LHCN-M2 (cell line): ENCODE results near the gene IFT80. TPM values are rescaled to one million over a fixed set of nuclear protein-coding genes. Genes with fewer than 3 reads are reported as not detected.

Experiments
- DNase-seq: peaks from one replicate; pipeline ENCODE4 v3.0.0-alpha.2; 2012; ENCODE audit warnings: low read depth
- total RNA-seq: library from RNA; depleted of rRNA; stranded (reverse); fragments of >200 nt; gene quantifications from 2 replicates; pipeline ENCODE4 v1.2.3, GENCODE V29; 2014

IFT80 gene
- total RNA-seq, 1 experiment from 2014 or later = 48.6 TPM

GRCh38 chr3:160400702-160401150, 1.7 kb upstream of the IFT80 start:
- DNase-seq = peak; percentile 12

GRCh38 chr3:160400030-160400701, 1.1 kb upstream of the IFT80 start:
- DNase-seq = peak; percentile 48

GRCh38 chr3:160398820-160399124, 253 bp downstream of the IFT80 start:
- DNase-seq = no peak

GRCh38 chr3:160395297-160395696, 3.7 kb downstream of the IFT80 start:
- DNase-seq = peak; percentile 67

DNA sequence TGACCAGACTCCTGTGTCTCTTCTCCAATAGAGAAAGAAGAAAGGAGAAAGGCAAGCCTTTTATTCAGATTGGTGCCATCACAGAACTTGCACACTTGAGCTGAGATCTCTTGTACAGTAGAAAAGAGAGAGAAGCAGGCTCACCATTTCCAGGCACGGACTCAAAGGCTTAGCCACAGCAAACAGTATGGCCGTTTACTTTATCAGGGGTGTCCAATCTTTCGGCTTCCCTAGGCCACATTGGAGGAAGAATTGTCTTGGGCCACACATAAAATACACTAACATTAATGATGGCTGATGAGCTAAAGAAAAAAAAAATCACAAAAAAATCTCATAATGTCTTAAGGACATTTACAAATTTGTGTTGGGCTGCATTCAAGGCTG, 5.0 kb downstream of the IFT80 start:
- no peak for DNase-seq

DNA sequence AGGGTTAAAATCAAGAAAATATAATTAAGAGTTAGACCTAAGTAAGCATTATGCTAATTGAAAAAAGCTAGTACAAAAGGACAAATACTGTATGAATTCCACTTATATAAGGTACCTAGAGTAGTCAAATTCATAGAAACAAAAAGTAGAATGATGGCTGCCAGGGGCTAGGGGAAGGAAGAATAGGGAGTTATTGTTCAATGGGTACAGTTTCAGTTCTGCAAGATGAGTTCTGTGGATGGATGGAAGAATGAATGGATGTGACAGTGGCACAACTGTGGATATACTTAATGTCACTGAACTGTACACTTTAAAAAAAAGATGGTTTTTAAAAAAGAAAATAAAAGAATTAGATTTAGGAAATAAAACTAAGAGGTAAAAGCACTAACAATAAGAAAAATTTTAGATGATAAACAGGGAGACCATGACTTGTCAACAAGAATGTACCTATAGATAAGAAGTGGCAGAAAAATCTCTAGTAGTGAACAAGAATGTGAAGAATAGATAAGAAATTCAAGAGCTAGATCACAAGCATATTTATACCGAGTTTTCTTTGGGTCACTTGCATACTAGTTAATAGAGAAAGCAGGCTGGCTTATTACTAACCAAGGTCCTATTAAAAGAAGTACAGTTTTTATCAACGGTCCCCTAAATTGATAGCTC, 5.5 kb downstream of the IFT80 start:
- DNase-seq = no peak

- no peak for DNase-seq
Observed at GRCh38 chr3:160392798-160393197, 6.2 kb downstream of the IFT80 start.

- no peak for DNase-seq
Observed at GRCh38 chr3:160390565-160391138, 8.4 kb downstream of the IFT80 start.

GRCh38 chr3:160384639-160385318, 14.2 kb downstream of the IFT80 start:
- DNase-seq = no peak

GRCh38 chr3:160381470-160381869, 17.6 kb downstream of the IFT80 start:
- DNase-seq = peak; percentile 36

DNA sequence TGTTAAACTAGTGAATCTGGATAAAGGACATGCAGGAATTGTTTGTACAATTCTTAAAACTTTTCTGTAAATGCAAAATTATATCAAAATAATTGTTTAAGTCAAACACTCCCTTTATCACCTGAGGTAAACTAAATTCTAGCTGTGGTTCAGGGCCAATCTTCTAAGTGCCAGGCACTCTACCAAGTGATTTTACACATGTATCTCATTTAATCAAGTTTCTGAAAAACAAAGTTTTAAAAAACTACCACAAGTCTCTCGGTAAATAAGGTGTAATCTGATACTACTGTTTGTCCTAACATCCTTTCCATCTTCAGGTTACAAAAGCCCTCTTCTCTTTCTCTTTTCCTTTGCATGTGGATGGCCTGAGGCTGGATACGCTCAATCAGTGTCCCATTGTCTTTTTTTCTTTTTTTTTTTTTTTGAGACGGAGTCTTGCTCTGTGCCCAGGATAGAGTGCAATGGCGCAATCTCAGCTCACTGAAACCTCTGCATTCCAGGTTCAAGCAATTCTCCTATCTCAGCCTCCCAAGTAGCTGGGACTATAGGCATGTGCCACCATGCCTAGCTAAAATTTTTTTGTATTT, 19.3 kb downstream of the IFT80 start:
- DNase-seq = no peak

DNA sequence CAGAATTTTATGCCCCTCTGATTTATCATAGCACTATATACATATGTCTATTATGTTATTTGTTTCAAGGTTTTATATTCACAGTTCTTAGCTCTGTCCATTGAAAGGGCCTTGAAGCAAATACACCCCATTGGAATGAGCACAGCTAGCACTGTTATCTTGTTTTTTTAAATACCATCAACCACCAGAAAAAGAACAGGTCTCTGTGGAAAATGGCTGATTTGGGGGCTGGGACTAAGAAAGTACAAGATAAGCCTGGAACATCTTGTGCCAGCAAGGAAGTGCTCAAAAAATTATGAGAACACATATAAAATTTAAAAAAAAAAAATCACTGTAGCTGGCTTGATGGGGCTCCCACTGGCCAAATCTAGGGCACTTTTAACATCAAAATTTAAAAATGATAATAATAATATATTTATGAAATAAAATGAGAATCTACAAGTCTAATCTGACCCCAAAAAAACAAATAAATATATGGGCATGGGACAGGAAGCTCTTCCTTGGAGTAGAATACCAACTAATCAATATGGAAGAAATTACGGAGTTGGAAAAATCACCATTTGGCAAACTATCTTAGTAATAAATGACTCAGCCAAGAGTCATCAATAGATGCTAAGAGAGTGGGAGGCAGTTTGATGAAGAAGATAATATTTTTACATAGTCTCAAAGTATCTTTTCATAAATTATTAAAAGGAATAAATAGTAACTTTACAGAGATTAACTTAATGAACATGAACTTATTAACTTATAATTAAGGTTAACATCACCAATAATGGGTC, 20.5 kb downstream of the IFT80 start:
- no peak for DNase-seq

GRCh38 chr3:160376681-160377080, 22.3 kb downstream of the IFT80 start:
- peak; percentile 20 for DNase-seq

GRCh38 chr3:160374925-160375324, 24.1 kb downstream of the IFT80 start:
- DNase-seq = no peak

GRCh38 chr3:160374472-160374871, 24.6 kb downstream of the IFT80 start:
- peak; percentile 30 for DNase-seq

DNA sequence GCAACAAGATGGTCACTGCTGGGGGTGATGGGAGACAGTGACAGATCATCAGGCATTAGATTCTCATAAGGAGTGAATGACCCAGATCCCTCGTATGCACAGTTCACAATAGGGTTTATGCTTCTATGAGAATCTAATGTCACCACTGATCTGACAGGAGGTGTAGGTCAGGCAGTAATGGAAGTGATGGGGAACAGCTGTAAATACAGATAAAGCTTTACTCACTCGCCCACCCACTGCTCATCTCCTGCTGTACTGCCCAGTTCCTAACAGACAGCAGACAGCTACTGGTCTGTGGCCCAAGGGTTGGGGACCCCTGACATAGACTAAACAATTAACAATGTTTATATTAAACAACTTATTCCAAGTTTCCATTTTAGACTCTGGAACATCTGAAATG, 25.4 kb downstream of the IFT80 start:
- DNase-seq = peak; percentile 50

- DNase-seq = peak; percentile 56
Observed at GRCh38 chr3:160372780-160373179, 26.2 kb downstream of the IFT80 start.

DNA sequence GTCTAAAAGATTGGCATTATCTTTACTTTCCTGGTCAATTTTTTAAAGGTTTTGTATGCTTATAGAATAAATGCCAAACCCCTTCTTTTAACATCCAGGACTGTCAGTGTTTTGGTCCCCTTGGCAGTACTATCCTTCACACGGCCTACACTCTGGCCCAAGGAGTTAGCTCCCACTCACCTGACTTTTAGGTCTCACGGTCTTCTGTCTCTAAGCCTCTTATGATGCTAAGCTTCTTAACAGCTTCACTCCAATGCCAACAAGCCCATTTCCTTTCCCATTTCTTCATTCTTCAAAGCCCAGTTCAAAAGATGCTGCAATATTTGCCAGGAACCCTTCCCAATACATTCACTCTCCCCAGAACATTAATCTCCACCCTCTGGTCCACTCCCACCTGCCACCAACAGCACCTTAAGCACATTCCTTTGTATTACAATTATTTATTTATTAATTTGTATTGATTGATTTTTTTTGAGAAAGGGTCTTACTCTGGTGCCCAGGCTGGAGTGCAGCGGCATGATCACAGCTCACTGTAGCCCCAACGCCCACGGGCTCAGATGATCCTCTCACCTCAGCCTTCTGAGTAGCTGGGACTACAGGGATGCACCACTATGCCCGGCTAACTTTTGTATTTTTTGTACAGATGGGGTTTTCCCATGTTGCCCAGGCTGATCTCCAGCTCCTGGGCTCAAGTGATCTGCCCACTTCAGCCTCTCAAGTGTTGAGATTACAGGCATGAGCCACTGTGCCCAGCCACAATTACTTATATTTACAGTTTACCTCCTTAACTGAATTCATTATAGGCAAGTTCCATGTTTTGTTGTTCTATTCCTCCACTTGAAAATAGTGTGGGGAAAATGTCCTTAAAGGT, 27.8 kb downstream of the IFT80 start:
- no peak for DNase-seq

DNA sequence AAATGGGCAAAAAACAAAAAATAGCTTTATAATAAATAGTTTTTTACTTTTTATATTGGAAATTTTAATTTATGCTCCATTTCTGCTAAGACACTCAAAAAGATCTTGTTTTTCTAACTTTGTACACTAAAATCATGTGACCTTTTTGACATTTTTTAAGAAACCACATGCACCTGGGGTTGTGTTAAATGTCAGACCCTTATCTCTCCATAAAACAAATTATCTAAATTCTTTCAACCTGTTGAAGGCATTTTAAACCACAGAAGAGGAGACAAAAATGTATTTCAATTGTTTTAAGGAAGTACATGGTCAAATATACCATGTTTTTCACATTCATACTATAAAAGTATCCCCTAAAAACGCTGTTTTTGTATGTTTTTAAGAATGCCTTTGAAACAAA, 29.2 kb downstream of the IFT80 start:
- DNase-seq = no peak

DNA sequence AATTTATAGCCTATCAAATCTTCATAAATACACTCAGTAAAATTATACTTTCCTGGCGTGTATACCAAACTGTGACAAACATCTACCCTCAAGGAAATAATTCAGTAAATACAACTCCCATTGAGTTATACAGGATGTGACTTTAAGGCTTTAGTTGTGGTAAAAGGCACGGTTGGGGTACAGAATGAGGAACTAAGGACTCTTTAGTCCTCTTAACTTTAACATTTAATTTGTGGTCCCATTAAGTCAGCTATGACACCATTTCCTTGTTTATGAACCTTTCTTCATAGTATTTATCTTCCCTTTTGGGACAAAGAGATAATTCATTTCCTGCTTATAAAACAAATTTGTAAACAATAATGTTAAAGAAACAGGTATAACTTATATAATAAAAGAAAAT, 30.2 kb downstream of the IFT80 start:
- no peak for DNase-seq
